ENCODE measurements around the gene KLHL9.

- TF ChIP-seq SIN3A (IDR thresholded peaks at IDR 0.05; ENCODE audit: borderline replicate concordance, low read depth, low read length) (no peak), CTCF (IDR thresholded peaks at IDR 0.05) (no peak), POLR2AphosphoS5 (IDR thresholded peaks at IDR 0.05; ENCODE audit: low read depth, low read length) (no peak), GABPA (IDR thresholded peaks at IDR 0.05; ENCODE audit: low read depth) (no peak), RAD21 (IDR thresholded peaks at IDR 0.05; ENCODE audit: low read length) (no peak), REST (IDR thresholded peaks at IDR 0.05; ENCODE audit: low read depth, low read length) (no peak), CHD2 (IDR thresholded peaks at IDR 0.05; ENCODE audit: low read length, partially characterized antibody) (no peak), TAF1 (IDR thresholded peaks at IDR 0.05; ENCODE audit: borderline replicate concordance, low read depth, low read length) (no peak), USF2 (IDR thresholded peaks at IDR 0.05; ENCODE audit: borderline replicate concordance, low read depth, low read length) (no peak), SMC3 (IDR thresholded peaks at IDR 0.05; ENCODE audit: low read depth, low read length) (no peak)
Observed at GRCh38 chr9:21340735-21341134, 5.5 kb upstream of the KLHL9 start.

Data from SK-N-SH (cell line).